SK-MEL-5 (cell line): ENCODE data around the gene ISM1. TPM values are rescaled to one million over a fixed set of nuclear protein-coding genes. Genes with fewer than 3 reads are reported as not detected.
"Not testable (repeated sequence)": the region's sequence is repeated elsewhere in the genome, so short reads cannot be mapped to it uniquely, and the experiment has no call there.

Experiments used
- DNase-seq: peaks from one replicate; pipeline ENCODE4 v3.0.0-alpha.2; 2016; ENCODE audit warnings: low read depth, low spot score
- in situ Hi-C: cut with HindIII; loops from 2 replicates; pipeline ENCODE4 v1.10.0; 2016; ENCODE audit warnings: low sequenced_read_pairs, high pct_unique_total_duplicates, low pct_unique_long_range_greater_than_20kb
- total RNA-seq: library from RNA; depleted of rRNA; stranded (reverse); fragments of >200 nt; shearing (Covaris generic); gene quantifications from 2 replicates; pipeline ENCODE4 v1.2.3, GENCODE V29; 2014

The ISM1 gene
- total RNA-seq, 1 experiment from 2014 or later, result 5.6 TPM

DNA sequence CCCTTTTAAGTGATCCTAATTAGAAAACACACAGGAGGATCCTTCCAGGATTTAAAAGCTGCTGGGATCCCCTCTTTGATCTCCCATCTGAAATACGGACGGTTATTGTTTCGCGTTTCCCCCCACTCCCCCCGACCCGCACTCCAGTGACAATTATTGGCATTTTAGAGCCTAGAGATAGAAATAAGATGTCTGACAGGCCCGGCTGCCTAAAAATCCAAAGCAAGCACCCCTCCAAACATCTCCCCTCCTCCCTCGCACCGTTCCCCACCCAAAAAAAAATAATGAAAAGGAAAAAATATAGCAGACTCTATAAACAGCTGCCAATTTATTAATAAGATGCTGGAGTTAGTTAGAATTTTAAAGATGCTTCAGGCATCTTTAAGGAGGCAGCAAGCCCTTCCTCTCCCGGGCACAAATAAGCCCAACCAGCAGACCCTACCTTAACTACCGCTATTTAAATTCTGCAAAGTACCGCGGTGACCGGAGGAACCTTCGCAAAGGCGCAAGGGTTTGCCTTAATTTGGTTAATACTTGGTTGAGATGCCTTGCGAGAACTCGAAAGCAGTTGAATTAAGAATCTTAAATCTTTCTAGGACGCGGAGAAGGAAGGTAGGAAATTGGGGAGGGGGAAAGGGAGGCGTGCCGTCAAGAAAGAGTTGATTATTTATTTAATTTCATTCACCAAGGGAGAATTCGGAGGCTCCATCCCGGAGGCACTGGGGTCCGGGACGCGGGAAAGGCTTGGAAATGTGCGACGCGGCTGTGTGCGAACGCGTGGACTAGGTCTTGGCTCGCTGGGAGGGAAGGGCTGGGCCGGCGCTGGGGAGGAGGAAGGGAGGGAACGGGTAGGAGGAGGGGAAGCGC lies 1.5 kb upstream of the ISM1 start:
- in situ Hi-C loops, result no loop called here
- no peak for DNase-seq

DNA sequence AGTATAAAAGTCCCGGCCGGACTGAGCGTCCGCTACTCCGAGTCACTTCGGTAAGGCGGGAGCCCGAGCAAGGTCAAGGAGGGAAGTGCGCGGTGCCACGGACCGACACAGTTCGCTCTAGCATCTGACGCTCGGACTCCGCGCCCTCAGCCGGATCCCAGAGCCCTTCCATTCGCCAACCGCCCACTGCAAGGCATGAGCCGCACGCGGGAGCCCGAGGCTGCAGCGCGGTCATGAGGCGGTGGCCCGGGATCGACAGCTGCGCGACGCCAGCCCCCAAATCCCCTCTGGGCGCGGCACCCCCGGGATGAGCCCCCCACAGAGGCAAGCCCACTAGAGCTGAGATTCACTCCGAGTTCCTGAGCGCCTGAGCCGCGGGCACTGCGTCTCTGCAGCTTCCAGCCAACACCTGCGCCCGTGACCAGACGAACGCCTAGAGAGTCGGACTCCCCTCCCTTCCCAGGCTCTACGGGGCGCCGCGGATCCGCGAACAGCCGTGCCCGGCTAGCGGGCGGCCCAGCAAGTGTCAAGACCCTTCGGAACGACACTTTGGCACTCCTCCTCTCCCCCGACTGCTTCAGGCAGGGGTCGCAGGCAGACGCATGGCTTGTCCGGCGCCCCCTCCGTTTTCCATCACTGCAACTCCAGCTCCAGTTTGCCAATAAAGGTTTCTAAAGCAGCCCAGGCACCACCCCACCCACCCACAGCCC lies 725 bp upstream of the ISM1 start:
- in situ Hi-C loops, result no loop called here
- no peak for DNase-seq

DNA sequence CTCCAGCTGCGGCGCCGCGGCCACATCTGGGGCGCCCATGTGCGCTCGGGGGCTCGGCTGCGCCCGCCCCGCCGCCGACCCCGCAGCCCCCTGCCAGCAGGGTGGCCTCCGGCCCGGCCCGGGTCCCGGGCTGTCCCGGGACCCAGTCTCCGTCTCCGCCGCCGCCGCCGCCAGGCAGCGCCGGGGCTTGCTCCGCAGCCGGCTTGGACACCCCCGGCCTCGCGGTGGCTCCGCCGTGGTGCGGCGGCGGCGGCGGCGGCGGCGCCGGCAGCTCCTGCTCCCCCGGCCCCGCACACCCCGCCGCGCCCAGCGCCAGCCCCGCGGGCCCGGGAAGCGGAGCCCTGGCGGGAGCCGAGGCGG lies 219 bp downstream of the ISM1 start:
- no peak for DNase-seq
- in situ Hi-C loops, result no loop called here

DNA sequence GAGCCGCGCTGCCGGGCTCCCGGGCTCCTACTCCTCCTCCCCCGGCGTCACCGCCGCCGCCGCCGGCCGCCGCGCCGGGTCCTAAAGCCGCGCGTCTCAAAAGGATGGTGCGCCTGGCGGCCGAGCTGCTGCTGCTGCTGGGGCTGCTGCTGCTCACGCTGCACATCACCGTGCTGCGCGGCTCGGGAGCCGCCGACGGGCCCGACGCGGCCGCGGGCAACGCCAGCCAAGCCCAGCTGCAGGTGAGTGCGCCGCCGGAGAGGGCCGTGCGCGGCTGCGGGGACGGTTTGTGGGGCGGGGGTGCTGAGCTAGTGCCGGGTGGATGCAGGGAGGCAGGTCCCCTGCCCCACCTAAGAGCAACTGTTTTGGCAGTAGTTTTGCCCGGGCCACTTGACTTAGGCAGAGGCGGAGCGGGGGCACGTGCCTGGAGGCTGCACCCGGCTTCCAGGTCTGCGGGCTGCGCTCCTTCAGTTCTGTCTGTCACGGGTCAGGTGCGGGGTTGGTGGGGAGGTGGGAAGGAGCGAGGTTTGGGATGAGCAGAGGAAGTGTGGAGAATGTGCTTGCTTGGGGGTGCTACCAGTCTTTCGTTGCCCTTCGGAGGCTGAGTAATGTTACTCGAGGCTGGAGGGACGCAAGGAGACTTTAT lies 722 bp downstream of the ISM1 start:
- in situ Hi-C loops, result no loop called here

DNA sequence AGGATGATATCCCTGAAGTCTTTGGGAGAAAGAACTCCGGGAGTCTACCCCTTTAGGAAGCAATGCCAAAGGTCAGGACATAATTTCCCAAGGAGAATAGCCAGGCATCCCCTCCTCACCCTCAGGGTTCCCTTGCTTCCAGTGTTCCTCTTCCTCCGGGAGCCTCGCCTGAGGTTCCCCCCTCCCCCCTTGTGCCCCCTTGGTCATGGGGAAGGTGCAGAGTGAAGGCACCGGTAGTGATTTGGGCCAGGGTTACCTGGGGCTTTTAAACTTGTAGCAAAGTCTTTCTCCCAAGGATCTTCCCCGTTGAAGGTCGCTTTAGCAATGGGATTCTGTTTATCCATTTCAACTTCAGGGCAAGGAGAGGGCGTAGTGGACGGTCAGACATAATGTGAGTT lies 1.2 kb downstream of the ISM1 start:
- in situ Hi-C loops, result no loop called here
- DNase-seq, result no peak

More for the DNA sequence above, 722 bp downstream of the ISM1 start:
- DNase-seq, result peak; percentile 62

DNA sequence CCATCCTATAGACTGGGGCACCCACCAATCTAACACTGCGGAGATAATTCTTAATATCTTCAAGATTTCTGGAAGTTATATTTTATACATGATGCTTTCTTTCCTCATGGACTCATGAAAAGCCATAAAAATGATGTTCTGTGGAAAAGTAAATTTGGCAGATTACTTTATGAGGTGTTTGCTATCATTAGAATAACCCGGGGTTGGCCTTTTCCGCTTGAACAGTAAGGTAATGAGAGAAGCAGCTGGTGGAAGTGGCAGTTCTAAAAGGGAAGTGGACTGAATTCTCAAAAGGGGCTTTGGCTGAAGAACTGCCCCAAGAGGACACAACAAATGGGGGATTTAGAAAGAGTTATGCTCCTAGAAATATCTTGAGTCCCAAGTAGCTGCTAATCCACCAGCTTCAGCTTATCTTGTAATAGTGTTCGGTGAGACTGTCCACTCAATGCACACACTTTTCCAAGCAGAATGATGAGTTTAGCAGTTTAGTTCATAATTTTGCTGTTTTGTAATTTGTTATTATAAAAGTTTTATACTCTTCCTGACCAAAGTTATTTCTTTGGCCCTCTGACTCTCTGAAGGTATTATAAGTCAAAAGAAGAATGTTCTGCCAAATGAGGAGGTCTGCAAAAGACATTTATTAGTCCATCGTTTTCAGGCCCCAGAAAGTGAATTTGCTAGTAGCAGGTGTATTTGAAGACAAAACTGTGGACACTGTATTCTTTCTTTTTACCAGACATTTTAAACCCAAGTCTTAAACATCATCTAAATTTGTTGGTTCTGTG lies 2.9 kb downstream of the ISM1 start:
- DNase-seq, result no peak
- in situ Hi-C loops, result no loop called here

DNA sequence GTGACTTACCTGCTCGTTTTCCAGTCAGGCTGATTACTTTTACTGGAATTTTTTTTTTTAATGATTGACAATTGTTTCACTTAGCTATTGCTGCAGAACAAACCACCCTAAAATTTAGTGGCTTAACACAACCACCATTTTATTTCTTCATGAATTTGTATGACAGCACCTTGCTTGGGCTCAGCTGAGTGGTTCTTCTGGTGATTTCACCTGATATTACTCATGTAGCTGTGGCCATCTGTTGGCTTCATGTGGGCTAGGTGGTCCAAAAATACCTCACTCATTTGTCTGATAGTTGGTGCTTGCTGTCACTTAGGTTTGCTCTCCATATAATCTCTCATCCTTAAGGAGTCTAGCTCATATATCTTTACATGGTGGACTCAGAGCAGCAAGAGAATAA lies 5.3 kb downstream of the ISM1 start:
- in situ Hi-C loops, result no loop called here
- no peak for DNase-seq

DNA sequence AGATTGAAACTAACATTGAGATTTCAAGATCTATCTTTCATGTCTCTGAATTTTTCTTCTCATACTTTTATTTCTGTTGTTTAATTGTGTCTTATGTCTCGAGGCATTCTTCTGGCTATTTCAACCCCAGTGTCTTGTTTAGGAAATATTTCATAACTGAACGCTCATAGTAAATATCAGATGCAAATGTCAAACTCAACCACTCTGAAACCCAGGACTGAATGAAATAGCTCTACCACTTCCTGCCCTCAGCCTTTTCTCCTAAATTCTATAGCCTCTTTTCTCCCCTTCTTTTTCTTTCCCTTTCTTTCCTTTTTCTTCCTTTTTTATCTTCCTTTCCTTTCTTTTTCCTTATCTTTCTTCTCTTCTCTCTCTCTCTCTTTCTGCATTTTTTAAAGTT lies 7.7 kb downstream of the ISM1 start:
- DNase-seq, result no peak
- in situ Hi-C loops, result no loop called here

DNA sequence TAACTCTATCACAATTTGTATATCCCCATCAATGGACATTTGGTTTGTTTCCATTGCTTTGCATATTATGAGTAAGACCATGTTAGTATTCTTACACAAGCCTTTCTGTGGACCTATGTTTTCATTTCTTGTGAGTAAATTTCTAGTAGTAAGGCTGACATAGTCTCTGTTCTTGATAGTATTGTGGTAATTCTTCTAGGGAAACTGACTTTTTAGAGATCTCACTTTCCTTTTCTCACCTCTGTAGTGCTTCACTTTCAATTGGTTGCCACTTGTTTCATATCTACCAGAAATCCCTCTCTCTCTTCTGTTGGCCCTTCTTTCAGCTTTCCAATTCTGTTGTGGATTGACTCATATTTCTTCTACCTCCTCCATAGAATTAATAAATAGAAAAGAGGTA lies 8.5 kb downstream of the ISM1 start:
- in situ Hi-C loops, result no loop called here
- DNase-seq, result no peak

DNA sequence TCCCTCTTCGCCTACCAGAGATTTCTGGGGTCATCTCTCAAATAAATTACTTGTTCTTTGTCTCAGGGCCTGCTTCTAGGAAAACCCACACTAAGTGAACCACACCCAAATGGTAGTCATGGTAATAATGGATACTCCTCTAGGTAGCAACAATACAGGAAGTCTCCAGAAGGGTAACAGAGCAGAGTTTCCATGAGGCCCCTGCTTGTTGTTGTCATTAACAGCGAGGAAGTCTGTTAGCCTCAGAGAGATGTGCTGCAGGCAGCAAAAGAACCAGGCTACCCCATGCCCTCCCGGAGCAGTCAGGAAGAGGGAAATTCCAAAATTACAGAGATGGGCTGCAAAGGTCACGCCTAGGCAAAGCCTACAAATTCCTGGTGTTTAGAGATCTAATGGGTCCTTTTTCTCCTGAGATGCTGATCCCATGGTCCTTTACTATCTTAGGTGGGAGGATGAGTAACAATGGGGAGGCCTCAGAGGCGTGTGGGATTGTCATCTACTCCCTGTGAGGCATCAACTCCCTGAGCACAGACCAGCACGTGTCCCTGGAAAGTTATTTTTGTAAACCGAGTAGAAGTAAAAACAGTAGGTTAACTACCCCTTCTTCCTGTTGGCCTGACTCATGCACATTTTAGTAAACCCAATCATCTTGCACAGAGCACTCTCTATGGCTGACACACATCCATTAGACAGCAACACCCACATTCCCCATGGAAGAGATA lies 10.1 kb downstream of the ISM1 start:
- in situ Hi-C loops, result no loop called here
- no peak for DNase-seq

DNA sequence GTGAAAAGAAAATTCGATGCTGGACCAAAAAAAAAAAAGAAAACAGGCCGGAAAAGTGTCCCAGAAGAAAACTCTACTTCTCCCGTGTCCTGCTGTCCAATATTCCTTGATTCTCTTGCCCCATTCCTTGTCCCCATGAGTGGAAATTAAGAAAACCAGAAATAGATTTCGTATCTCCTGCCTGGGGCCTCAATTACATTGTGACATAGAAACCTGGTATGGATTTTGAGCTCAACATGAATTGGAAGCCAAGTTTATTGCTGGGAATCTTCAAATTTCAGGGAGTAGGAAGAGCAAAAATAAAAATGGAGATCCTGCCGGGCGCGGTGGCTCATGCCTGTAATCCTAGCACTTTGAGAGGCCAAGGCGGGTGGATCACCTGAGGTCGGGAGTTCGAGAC lies 11.9 kb downstream of the ISM1 start:
- no peak for DNase-seq
- in situ Hi-C loops, result no loop called here

DNA sequence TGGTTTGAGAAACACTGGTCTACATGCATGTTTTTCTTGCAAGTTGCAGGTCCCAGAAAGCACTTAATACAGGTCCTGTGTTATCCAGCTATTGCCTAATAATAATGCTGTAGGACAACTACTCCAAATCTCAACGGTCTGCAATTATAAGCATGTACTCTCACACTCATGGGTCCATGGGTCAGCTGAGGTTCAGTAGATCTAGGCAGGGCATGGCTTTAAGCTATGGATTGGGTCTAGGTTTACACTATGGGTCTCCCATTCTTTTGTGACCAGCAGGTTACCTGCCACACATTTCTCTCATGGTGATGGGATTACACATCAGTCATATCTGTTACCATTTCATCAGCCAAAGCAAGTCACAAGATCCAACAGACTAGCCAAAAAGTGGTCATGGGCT lies 13.9 kb downstream of the ISM1 start:
- DNase-seq, result no peak
- in situ Hi-C loops, result no loop called here

DNA sequence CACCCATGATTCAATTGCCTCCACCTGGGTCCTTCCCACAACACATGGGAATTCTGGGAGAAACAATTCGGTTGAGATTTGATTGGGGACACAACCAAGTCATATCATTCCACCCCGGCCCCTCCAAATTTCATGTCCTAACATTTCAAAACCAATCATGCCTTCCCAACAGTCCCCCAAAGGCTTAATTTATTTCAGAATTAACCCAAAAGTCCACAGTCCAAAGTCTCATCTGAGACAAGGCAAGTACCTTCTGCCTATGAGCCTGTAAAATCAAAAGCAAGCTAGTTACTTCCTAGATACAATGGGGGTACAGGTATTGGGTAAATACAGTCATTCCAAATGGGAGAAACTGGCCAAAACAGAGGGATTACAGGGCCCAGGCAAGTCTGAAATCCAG lies 15.3 kb downstream of the ISM1 start:
- in situ Hi-C loops, DNase-seq: not testable (repeated sequence)

DNA sequence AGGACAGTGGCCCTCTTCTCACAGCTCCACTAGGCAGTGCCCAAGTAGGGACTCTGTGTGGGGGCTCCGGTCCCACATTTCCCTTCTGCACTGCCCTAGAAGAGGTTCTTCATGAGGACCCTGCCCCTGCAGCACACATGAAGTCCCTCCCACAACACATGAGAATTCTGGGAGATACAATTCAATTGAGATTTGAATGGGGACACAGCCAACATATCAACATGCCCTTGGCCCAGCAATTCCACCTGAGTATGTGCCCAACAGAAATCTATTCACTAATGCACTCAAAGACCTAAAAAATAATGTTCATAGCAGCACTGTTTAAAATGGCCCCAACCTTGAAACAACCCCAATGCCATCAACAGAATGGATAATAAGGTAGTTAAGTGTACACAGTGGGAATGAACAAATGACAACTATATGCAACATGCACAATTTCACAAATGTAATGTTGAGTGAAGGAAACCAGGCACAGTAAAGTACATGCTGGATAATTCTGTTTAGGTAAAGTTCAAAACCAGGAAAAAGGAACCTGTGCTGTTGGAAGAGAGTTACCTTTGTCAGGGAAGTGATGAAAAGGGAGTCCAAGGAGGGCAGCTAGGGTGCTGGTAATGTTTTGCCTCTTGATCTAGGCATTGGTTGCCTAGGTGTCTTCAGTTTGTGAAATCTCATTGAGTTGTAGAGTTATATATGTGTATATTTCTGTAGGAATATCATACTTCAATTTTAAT lies 16.1 kb downstream of the ISM1 start:
- no peak for DNase-seq
- in situ Hi-C loops, result no loop called here

DNA sequence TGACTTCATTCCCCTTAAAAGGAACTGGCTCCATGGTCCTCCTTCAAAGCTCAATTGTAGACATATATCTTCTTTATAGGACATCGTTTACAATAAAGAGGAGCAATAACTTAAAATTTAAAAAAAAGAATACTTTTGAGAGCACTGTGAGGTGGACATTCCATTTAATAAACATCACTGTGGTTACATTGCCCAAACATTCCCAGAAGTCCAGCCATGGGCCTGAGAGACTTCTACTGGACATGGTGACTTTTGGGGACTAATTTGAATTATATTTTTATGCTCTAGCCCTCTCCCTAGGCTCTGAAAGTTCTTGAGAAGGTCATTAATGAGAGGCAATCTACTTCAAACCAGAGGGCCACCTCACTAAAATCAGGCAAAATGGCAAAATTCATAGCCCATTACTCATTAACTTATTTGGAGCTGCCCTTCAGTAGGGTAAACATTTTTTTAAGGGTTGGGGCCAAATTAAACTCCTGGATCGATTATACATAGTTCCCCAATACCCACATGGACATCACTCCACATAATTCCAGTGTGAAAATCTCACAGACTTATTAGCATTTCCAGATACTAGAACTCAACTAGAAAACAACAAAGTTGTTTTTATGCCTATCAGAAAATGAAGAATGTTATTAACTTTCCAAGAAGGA lies 17.1 kb downstream of the ISM1 start:
- in situ Hi-C loops, result no loop called here
- no peak for DNase-seq

DNA sequence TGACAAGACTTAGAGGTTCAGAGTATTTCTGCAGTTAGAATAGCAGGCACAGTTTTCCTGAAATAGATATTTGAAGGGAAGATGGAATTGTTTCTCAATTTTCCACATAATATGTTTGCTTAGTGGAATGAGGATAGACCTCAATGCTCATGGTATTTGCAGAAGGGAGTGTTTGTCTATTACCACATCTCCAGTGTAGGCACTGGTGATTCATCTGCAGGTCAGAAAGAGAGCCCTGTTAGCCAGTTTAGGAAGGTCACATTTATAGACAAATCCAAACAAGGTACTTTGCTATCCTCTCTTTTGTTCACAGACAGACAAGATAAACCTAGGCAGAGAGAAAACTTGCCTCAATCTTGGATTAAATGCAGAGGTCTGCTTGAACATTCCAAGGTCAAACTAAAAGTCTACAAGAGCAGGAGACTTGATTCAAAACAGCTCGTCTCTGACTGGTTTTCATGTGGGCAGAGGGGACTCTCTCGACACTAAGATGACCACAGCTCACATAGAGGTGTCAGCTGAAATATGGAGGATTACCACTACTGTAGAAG lies 22.8 kb downstream of the ISM1 start:
- DNase-seq, result no peak
- in situ Hi-C loops, result no loop called here
